H54 (cell line): ENCODE measurements around the gene CTNNA3.

ENCODE experiments used
- DNase-seq: peaks from one replicate; pipeline ENCODE4 v3.0.0; 2011; ENCODE audit warnings: low spot score, mixed read lengths; ENCODE audit not compliant: insufficient read length
- FAIRE-seq: peaks from 3 replicates; lab custom pipeline; 2011; peaks lifted over from hg19 to GRCh38; lab: Jason Lieb, UNC
- POLR2A ChIP-seq: IDR thresholded peaks from 2 replicates; pipeline ENCODE4 v1.6.1; 2011; ENCODE audit warnings: low read depth, mild to moderate bottlenecking, low read length

The CTNNA3 gene

DNA sequence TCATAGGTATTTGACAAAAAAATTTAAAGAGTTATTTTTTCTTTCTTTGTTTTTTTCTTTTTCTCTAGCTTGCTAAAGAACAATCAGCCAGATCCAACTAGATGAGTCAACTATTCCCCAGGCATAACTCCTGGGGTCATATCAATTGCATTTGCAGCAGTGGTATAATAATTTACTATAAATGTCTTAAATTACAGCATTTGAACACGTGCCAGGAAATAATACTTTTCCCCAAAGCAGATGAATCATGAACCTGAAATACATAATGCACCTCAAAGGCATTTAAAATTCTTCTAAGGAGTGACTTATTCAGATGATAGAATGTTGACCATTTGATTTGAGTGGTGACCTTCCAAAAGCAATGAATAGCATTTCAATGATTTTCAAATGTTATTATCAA is 580.0 kb downstream of the CTNNA3 start:
- TF ChIP-seq POLR2A, result no peak
- FAIRE-seq (no peak), DNase-seq (no peak)

DNA sequence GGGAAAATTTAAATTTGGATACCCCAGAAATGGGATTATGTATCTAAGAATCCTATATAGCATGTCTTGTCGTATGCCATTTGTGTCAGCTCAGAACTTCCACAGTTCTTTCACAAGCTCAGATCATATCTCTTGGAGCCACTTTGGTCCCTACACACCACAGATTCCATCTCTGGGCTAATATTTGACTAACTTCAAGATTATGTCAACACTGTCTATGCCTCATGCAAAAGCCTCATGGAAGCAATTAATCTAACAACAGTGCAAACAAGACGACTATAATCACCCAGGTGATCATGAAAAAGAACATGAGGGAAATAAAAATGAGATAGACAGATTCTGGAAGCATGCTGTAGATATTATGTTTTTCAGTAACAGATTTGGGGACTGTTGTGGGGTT is 581.0 kb downstream of the CTNNA3 start:
- no peak for TF ChIP-seq POLR2A
- no peak for DNase-seq
- no peak for FAIRE-seq

- TF ChIP-seq POLR2A, result no peak
- DNase-seq (no peak), FAIRE-seq (no peak)
These were observed 583.2 kb downstream of the CTNNA3 start for GRCh38 chr10:67112765-67113164.

DNA sequence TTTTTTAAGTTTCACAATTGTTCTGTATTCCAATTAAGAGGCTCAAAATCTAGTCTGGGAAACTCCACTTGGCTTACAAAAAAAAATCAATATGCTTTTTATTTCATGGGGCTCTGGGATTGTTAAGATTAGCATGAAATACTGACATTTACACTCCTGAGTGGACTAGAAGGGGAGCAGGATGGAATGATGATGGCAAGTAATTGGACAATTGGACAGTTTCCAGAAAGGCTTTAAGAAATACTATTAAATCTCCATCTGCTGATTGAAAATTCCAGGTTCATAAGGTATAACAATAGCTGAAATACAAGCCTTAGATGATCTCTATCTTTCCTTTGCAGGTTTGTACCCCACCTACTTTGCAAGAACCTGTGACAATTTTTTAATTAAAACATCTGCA is 585.7 kb downstream of the CTNNA3 start:
- DNase-seq, result no peak
- FAIRE-seq, result no peak

GRCh38 chr10:67107670-67108069 is 588.3 kb downstream of the CTNNA3 start:
- FAIRE-seq (no peak), DNase-seq (no peak)
- no peak for TF ChIP-seq POLR2A

More for the DNA sequence above, 585.7 kb downstream of the CTNNA3 start:
- no peak for TF ChIP-seq POLR2A

GRCh38 chr10:67100951-67101350 is 595.0 kb downstream of the CTNNA3 start:
- no peak for TF ChIP-seq POLR2A
- FAIRE-seq, result no peak
- DNase-seq, result no peak

- no peak for TF ChIP-seq POLR2A
- DNase-seq, result no peak
- FAIRE-seq, result no peak
These were observed 597.5 kb downstream of the CTNNA3 start for GRCh38 chr10:67098461-67098860.

- DNase-seq (no peak), FAIRE-seq (no peak)
- TF ChIP-seq POLR2A, result no peak
These were observed 600.5 kb downstream of the CTNNA3 start for GRCh38 chr10:67095531-67095930.

DNA sequence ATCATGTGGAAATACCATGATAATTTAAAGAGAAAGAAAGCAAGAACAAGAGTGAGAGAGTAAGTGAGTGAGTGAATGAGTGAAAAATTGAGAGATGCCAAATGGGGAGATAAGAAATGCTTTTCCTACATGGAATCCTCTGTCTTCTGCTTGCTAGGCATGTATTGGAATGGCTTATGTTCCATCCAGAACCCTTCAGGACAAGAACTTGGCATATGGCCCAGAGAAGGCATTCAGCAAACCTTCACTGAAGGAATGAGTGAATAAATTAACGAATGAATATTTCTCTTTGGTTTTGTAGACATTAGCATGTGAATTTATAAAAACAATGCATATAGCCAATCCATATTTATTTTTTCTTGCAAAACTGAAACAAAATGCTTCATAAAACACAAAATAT is 608.0 kb downstream of the CTNNA3 start:
- FAIRE-seq (no peak), DNase-seq (no peak)
- TF ChIP-seq POLR2A, result no peak

GRCh38 chr10:67087135-67087425 is 608.9 kb downstream of the CTNNA3 start:
- no peak for DNase-seq
- TF ChIP-seq POLR2A, result no peak
- no peak for FAIRE-seq

DNA sequence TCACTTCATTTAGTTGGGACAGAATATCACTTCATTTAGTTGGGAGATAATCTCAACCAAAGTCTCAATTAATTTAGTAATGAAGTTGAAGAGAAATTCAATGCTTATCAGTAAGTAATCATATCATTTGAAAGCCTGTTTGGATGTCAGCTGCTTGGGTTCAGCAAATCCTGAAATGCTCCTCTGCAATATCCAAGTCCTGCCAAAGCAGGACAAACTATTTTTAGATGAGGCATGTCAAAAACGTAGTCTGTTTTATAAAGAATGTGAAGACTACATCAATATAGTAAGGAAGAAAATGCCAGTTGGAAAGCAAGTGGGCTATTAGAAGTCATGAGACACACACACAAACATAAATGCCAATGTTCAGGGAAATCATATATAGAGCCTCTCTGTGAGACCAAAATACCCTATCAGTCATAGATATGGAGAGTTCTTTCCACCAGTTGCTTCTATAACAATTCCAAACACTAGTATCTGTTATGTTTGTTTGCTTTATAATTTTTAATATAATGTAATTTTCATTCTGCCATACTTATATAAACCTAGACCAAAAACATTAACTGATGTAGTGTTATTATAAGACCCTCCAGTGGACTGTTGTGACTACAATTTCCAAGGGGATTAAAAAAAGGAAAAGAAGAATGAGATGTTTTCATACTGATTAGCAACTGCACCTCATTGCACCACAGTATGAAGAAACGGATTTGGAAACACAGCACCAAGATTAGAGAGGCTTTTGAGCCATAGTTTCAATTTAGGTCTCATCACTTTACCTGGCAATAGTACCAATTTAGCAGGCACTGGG is 609.5 kb downstream of the CTNNA3 start:
- TF ChIP-seq POLR2A, result no peak
- FAIRE-seq, result no peak
- no peak for DNase-seq

DNA sequence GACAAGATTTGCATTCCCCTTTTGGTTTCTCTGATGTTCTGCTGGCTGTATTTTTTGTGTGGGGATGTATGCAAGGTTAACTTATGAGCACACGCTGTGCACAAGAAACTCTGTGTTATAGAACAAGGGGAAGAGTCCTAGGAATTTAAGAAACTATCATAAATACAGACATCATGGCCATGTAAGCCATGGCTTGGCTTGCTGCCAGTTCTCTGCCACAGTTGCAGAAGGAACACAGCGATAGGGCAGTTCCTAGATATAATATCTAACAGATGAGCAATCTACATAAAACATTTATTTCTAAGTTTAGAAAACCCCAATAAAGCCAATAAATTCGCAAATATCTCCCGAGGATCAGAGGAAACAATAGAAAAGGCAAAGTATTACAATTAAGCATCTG is 616.9 kb downstream of the CTNNA3 start:
- DNase-seq (no peak), FAIRE-seq (no peak)
- TF ChIP-seq POLR2A, result no peak

- no peak for TF ChIP-seq POLR2A
- FAIRE-seq (no peak), DNase-seq (no peak)
These were observed 618.6 kb downstream of the CTNNA3 start for GRCh38 chr10:67077376-67077775.

- no peak for DNase-seq
- no peak for FAIRE-seq
- TF ChIP-seq POLR2A, result no peak
These were observed 619.9 kb downstream of the CTNNA3 start for GRCh38 chr10:67076144-67076543.

GRCh38 chr10:67075491-67075971 is 620.5 kb downstream of the CTNNA3 start:
- DNase-seq (no peak), FAIRE-seq (no peak)

More at GRCh38 chr10:67075491-67075971, 620.5 kb downstream of the CTNNA3 start:
- TF ChIP-seq POLR2A, result no peak
